NT2/D1 (cell line): ENCODE measurements around the gene SLC25A21.

Experiments used
- DNase-seq: peaks from one replicate; pipeline ENCODE4 v3.0.0-alpha.2; 2011; ENCODE audit warnings: low read depth, low spot score
- H3K27me3 ChIP-seq: 2 replicates; pipeline ENCODE4 v1.6.0; 2011; ENCODE audit warnings: mild to moderate bottlenecking; ENCODE audit not compliant: insufficient read length, insufficient read depth
- H3K36me3 ChIP-seq: 2 replicates; pipeline ENCODE4 v1.6.1; 2011; ENCODE audit warnings: mild to moderate bottlenecking, low read length, mixed read lengths; ENCODE audit not compliant: insufficient read depth, insufficient read length
- H3K4me1 ChIP-seq: 2 replicates; pipeline ENCODE4 v1.5.1; 2011; ENCODE audit not compliant: insufficient read depth, insufficient read length
- H3K4me3 ChIP-seq: 2 replicates; pipeline ENCODE4 v1.5.1; 2011; ENCODE audit warnings: low read depth; ENCODE audit not compliant: insufficient read length
- H3K9ac ChIP-seq: 2 replicates; pipeline ENCODE4 v1.6.0; 2011; ENCODE audit warnings: low read depth; ENCODE audit not compliant: insufficient read length
- H3K9me3 ChIP-seq: 2 replicates; pipeline ENCODE4 v1.5.1; 2011; ENCODE audit warnings: mild to moderate bottlenecking, low read length; ENCODE audit not compliant: insufficient read depth
- SUZ12 ChIP-seq: IDR thresholded peaks from 2 replicates; pipeline ENCODE4 v1.6.1; 2011; ENCODE audit not compliant: insufficient read length, insufficient read depth; ENCODE audit errors: extremely low read depth
- YY1 ChIP-seq: IDR thresholded peaks from 2 replicates; pipeline ENCODE4 v1.6.1; 2011; ENCODE audit not compliant: insufficient read length, insufficient read depth
- ZNF274 ChIP-seq: IDR thresholded peaks from 2 replicates; pipeline ENCODE4 v1.6.1; 2011; ENCODE audit warnings: mild to moderate bottlenecking, low read depth, low read length

The SLC25A21 gene

DNA sequence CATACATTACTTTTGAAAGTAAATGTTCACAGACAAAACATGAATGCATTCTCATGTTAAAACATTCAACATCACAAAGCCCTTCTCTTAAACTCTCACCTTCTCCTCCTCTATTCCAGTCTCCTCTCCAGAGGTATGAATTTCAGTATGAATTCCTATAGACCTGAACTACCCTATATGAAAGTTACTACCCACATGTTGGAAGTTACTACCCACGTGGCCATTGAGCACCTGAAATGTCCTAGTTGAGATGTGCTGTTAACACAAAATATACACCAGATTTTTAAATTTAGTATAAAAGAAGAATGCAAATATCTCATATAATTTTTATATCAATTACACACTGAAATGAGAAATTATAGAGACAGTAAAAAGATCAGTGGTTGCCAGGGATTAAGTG is 450.5 kb downstream of the SLC25A21 start:
- H3K4me1 ChIP-seq, result no peaks in the 10 kb centered on the region
- H3K27me3 ChIP-seq, result no peaks in the 10 kb centered on the region
- H3K36me3 ChIP-seq, result no peaks in the 10 kb centered on the region
- H3K4me3 ChIP-seq, result no peak overlapping the region
- no peak for DNase-seq
- no peaks in the 10 kb centered on the region for H3K9me3 ChIP-seq
- no peak overlapping the region for H3K9ac ChIP-seq
- TF ChIP-seq ZNF274, result no peak

DNA sequence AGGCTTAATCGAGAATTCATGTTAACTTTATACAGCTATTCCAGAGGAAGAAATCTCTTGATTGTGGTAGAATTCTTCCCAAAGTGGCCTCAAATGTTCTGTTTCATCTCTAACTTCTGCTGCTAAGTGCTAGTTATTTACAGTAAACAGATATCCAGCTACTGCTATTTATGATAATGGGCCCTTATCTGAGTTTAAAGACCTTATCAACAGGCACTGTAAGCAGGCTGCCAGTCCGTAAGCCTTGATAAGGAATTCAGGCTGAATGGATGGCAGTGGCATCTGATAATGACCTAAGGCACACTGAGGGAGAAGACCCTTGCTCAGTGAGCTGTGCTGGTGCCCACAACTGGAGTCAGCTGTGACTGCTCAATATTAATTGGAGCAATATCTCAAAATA is 451.7 kb downstream of the SLC25A21 start:
- Histone ChIP-seq H3K4me3 (no peak overlapping the region), H3K9me3 (no peaks in the 10 kb centered on the region), H3K27me3 (no peaks in the 10 kb centered on the region), H3K4me1 (no peaks in the 10 kb centered on the region), H3K9ac (no peak overlapping the region), H3K36me3 (no peaks in the 10 kb centered on the region)
- no peak for DNase-seq
- TF ChIP-seq ZNF274, result no peak
- TF ChIP-seq YY1, result no peak
- TF ChIP-seq SUZ12, result no peak

DNA sequence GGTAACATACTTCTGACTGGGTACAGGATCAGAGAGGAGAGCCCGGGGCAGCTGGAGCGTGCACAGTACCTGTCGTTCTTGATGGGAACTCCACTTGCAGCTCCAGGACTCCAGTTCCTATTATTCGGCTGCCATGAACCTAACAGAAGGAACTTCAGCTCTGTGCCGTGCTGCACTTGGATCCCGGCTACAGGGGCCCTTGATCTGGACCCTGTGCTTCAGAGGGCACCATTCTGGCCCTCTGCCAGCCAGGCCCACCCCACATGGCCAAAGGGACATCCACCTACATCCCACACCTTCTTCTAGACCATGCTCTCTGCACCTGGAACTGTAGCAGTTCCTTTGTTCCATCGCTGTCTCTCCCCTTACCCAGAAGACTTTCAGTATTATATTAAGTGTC is 452.6 kb downstream of the SLC25A21 start:
- no peak for TF ChIP-seq SUZ12
- no peak for TF ChIP-seq ZNF274
- TF ChIP-seq YY1, result no peak
- Histone ChIP-seq H3K4me1 (no peaks in the 10 kb centered on the region), H3K4me3 (no peak overlapping the region), H3K36me3 (no peaks in the 10 kb centered on the region), H3K9me3 (no peaks in the 10 kb centered on the region), H3K27me3 (no peaks in the 10 kb centered on the region), H3K9ac (no peak overlapping the region)
- DNase-seq, result no peak

DNA sequence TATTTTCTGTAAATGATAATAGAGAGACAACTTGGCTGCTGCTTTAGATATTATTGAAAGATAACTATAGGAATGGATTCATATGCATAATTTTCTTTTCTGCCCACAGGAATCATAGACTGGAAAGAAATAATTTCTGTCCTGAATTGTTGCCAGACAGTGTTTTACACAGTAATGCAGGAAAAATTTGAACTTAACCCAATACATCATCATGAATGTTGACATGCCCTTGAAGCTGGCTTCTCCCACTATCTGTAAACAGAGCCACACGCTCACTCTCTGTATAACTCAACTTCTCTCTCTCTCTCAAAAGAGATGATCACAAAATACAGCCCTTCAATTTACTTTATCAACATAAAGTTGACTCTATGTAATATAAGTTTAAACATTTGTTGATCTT is 454.2 kb downstream of the SLC25A21 start:
- no peaks in the 10 kb centered on the region for H3K36me3 ChIP-seq
- DNase-seq, result no peak
- H3K4me3 ChIP-seq, result no peak overlapping the region
- no peaks in the 10 kb centered on the region for H3K9me3 ChIP-seq
- TF ChIP-seq YY1 (no peak), ZNF274 (no peak), SUZ12 (no peak)
- no peaks in the 10 kb centered on the region for H3K27me3 ChIP-seq
- no peak overlapping the region for H3K9ac ChIP-seq
- H3K4me1 ChIP-seq, result no peaks in the 10 kb centered on the region

DNA sequence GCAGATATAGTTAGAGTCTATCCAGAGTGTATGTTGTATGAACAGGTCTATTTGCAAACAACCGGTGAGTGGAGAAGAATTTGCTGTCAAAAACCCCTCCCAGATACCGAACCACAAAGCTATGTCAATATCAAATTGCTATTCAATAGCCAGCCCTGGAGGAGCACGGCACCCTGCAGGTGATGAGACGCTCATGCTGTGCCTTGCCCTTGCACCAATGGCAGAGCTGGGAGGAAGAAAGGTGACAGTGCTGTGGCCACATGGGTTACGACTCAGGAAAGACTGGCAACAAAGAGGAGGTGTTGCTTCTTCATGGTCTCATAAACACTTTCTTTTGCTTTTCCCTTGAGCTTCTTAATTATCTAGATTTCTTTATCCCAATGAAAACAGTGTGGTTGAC is 455.0 kb downstream of the SLC25A21 start:
- no peaks in the 10 kb centered on the region for H3K27me3 ChIP-seq
- TF ChIP-seq YY1 (no peak), SUZ12 (no peak), ZNF274 (no peak)

DNA sequence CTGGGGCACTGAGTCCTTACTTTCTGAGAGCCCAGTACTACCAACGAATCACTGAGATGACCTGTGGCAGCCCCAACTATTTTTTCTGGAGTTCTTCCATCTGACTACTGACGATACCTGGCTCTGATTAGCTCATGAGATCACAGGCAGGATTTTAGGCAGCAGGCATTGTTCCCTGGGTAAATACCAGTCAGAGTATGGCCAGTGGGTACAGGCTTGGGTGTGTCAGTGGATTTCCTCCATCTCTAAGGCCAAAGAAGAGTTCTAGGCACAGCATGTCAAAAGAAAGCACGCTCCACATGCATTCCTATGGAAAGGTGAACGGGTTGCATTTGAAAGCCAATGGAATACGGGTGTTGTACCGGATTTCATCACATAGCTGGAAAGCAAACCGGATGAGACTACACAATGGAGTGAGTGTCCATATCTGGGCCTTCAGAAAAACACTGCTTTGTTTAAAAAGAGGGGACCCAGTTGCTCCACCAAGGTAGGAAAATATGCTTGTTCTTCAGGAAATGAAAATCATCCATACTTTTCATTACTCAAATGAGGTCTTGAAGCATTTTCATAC is 455.7 kb downstream of the SLC25A21 start:
- DNase-seq, result no peak
- Histone ChIP-seq H3K9ac (no peak overlapping the region), H3K4me1 (no peaks in the 10 kb centered on the region), H3K27me3 (no peaks in the 10 kb centered on the region), H3K36me3 (no peaks in the 10 kb centered on the region), H3K9me3 (no peaks in the 10 kb centered on the region), H3K4me3 (no peak overlapping the region)
- no peak for TF ChIP-seq YY1
- no peak for TF ChIP-seq ZNF274
- no peak for TF ChIP-seq SUZ12

More for the DNA sequence above, 455.0 kb downstream of the SLC25A21 start:
- H3K4me1 ChIP-seq, result no peaks in the 10 kb centered on the region
- H3K9ac ChIP-seq, result no peak overlapping the region
- H3K36me3 ChIP-seq, result no peaks in the 10 kb centered on the region
- H3K9me3 ChIP-seq, result no peaks in the 10 kb centered on the region
- no peak for DNase-seq
- no peak overlapping the region for H3K4me3 ChIP-seq

DNA sequence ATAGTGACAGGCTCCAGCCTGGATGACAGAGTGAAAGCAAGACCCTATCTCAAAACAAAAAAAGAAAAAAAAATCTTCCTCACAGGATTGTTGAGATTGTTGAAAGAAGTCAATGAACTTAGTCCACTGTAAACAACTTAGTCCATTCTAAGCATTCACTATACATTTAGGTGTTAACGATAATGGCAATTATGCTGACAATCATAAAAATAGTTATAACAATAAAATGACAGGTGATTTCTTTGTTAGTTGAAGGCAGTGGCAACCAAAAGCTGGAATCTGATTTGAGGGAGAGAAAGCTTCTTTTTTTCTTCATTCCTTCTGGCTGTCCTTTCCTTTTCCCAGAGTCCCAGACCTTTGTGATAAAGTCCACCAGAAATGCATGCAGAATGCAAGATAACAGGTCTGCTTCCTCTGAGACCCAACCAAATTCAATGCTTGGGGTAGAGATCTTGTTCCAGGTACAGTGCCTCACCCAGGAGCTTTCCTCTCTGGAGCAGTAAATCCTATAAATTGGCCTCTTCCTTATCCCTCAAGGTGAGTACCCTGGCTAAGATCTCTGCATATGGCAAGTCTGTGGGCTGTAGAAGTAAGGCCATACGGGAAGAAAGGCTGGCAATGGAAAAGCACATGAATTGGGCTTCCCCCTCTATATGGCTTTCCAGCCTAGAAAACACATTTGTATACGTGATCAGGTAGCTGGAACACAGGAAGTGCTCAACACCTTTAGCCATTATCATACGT is 458.3 kb downstream of the SLC25A21 start:
- H3K4me3 ChIP-seq, result no peak overlapping the region
- H3K9ac ChIP-seq, result no peak overlapping the region
- no peaks in the 10 kb centered on the region for H3K9me3 ChIP-seq
- H3K4me1 ChIP-seq, result no peaks in the 10 kb centered on the region
- no peak for DNase-seq
- TF ChIP-seq YY1 (no peak), ZNF274 (no peak), SUZ12 (no peak)
- no peaks in the 10 kb centered on the region for H3K27me3 ChIP-seq
- H3K36me3 ChIP-seq, result no peaks in the 10 kb centered on the region
